ENCODE results near the gene QSOX2.

The QSOX2 gene

DNA sequence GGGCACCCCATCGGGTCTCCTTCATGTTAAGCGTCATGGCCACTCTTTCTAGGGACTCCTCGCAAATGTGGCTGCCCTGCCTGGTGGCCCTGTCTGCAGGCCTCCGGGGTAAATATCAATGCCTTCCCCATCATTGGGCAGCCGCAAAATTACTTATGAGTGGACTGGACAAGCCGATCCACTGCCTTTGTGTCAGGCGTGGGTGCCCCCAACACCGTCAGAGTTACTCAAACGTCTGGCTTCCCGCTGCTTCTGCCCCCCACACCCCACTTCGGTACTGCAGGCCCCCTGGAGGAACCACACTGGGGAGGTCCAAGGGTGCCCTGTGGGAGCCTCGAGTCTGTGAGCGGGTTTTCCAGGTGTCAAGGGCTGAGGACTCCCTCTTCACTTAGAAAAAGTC, 44.4 kb downstream of the QSOX2 start:
- DNase-seq = no peak
- H3K4me1 ChIP-seq (ENCODE audit: control extremely low read depth in 1 of 4, control insufficient read depth in 4 of 4, insufficient read depth in 4 of 4, low read length in 3 of 4) = peaks cover 0 to 5% (median 0%) of the 10 kb centered on the region in 4 experiments
- POLR2A ChIA-PET = no interaction called here

DNA sequence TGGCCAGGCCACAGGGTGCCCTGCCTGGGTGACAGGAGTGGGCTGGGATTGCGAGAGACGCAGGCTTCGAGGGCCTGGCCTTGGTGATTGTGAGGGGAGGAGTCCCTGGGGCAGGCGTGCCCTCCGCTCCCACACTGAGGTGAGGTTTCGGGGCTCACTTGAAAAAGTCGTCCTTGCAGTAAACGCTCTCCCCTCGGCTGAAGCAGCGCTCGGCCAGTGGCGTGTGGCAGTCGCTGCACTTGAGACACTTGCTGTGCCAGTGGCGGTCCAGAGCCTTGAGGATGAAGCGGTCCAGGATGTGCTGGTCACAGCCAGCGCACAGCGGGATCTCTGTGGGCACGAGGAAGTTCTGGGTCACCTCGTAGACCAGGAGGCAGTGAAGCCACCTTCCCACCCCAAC, 45.2 kb downstream of the QSOX2 start:
- POLR2A ChIA-PET = no interaction called here
- Histone ChIP-seq H3K36me3 (ENCODE audit: control insufficient read depth in 4 of 4, insufficient read depth in 4 of 4, low read length in 3 of 4) (no peaks in the 10 kb centered on the region), H3K4me1 (ENCODE audit: control extremely low read depth in 1 of 4, control insufficient read depth in 4 of 4, insufficient read depth in 4 of 4, low read length in 3 of 4) (peaks cover 0 to 5% (median 0%) of the 10 kb centered on the region in 4 experiments), H3K9me3 (ENCODE audit: control extremely low read depth in 1 of 5, control insufficient read depth in 4 of 5, insufficient read depth in 2 of 5, low read depth in 1 of 5, low read length in 4 of 5) (no peaks in the 10 kb centered on the region), H3K27me3 (replicated peaks in 2 of 5; ENCODE audit: control insufficient read depth in 4 of 5, insufficient read depth in 5 of 5, low read length in 4 of 5) (peaks cover 0 to 96% (median 43%) of the 10 kb centered on the region in 5 experiments), H3K4me3 (ENCODE audit: control insufficient read depth in 1 of 7, extremely low read depth in 1 of 7, insufficient read depth in 4 of 7, low read depth in 2 of 7, low read length in 6 of 7) (no peak overlapping the region), H3K27ac (ENCODE audit: insufficient read depth in 1 of 2, low read depth in 1 of 2, low read length in 2 of 2, poor library complexity in 1 of 2, severe bottlenecking in 2 of 2) (no peak overlapping the region)
- 41% methylated on average over 16 of the region's 19 CpGs for WGBS (ENCODE audit: insufficient coverage)
- no peak for DNase-seq
- CTCF ChIA-PET = no interaction called here

More for the DNA sequence above, 44.4 kb downstream of the QSOX2 start:
- H3K4me3 ChIP-seq (ENCODE audit: control insufficient read depth in 1 of 7, extremely low read depth in 1 of 7, insufficient read depth in 4 of 7, low read depth in 2 of 7, low read length in 6 of 7) = no peak overlapping the region
- CTCF ChIA-PET = no interaction called here
- H3K36me3 ChIP-seq (ENCODE audit: control insufficient read depth in 4 of 4, insufficient read depth in 4 of 4, low read length in 3 of 4) = peaks cover 0 to 4% (median 4%) of the 10 kb centered on the region in 4 experiments
- WGBS (ENCODE audit: insufficient coverage) = 48% methylated on average over 12 of the region's 13 CpGs
- no peak overlapping the region for H3K27ac ChIP-seq (ENCODE audit: insufficient read depth in 1 of 2, low read depth in 1 of 2, low read length in 2 of 2, poor library complexity in 1 of 2, severe bottlenecking in 2 of 2)
- no peaks in the 10 kb centered on the region for H3K9me3 ChIP-seq (ENCODE audit: control extremely low read depth in 1 of 5, control insufficient read depth in 4 of 5, insufficient read depth in 2 of 5, low read depth in 1 of 5, low read length in 4 of 5)
- peaks cover 0 to 94% (median 43%) of the 10 kb centered on the region in 5 experiments for H3K27me3 ChIP-seq (replicated peaks in 2 of 5; ENCODE audit: control insufficient read depth in 4 of 5, insufficient read depth in 5 of 5, low read length in 4 of 5)

GRCh38 chr9:136199391-136200288, 46.0 kb downstream of the QSOX2 start:
- no peaks in the 10 kb centered on the region for H3K9me3 ChIP-seq (ENCODE audit: control extremely low read depth in 1 of 5, control insufficient read depth in 4 of 5, insufficient read depth in 2 of 5, low read depth in 1 of 5, low read length in 4 of 5)
- WGBS (ENCODE audit: insufficient coverage) = 6% methylated on average over 66 of the region's 71 CpGs
- ChIA-PET POLR2A (no interaction called here), CTCF (no interaction called here)
- H3K27ac ChIP-seq (ENCODE audit: insufficient read depth in 1 of 2, low read depth in 1 of 2, low read length in 2 of 2, poor library complexity in 1 of 2, severe bottlenecking in 2 of 2) = no peak overlapping the region
- DNase-seq = no peak
- H3K4me3 ChIP-seq (ENCODE audit: control insufficient read depth in 1 of 7, extremely low read depth in 1 of 7, insufficient read depth in 4 of 7, low read depth in 2 of 7, low read length in 6 of 7) = no peak overlapping the region
- H3K4me1 ChIP-seq (ENCODE audit: control extremely low read depth in 1 of 4, control insufficient read depth in 4 of 4, insufficient read depth in 4 of 4, low read length in 3 of 4) = peaks cover 0 to 5% (median 0%) of the 10 kb centered on the region in 4 experiments
- peaks cover 0 to 97% (median 41%) of the 10 kb centered on the region in 5 experiments for H3K27me3 ChIP-seq (replicated peaks in 2 of 5; ENCODE audit: control insufficient read depth in 4 of 5, insufficient read depth in 5 of 5, low read length in 4 of 5)
- no peaks in the 10 kb centered on the region for H3K36me3 ChIP-seq (ENCODE audit: control insufficient read depth in 4 of 4, insufficient read depth in 4 of 4, low read length in 3 of 4)

GRCh38 chr9:136198605-136199083, 47.0 kb downstream of the QSOX2 start:
- Histone ChIP-seq H3K4me1 (ENCODE audit: control extremely low read depth in 1 of 4, control insufficient read depth in 4 of 4, insufficient read depth in 4 of 4, low read length in 3 of 4) (peaks cover 0 to 5% (median 0%) of the 10 kb centered on the region in 4 experiments), H3K27me3 (replicated peaks in 2 of 5; ENCODE audit: control insufficient read depth in 4 of 5, insufficient read depth in 5 of 5, low read length in 4 of 5) (peaks cover 0 to 97% (median 40%) of the 10 kb centered on the region in 5 experiments), H3K27ac (ENCODE audit: insufficient read depth in 1 of 2, low read depth in 1 of 2, low read length in 2 of 2, poor library complexity in 1 of 2, severe bottlenecking in 2 of 2) (no peak overlapping the region), H3K9me3 (ENCODE audit: control extremely low read depth in 1 of 5, control insufficient read depth in 4 of 5, insufficient read depth in 2 of 5, low read depth in 1 of 5, low read length in 4 of 5) (no peaks in the 10 kb centered on the region), H3K4me3 (ENCODE audit: control insufficient read depth in 1 of 7, extremely low read depth in 1 of 7, insufficient read depth in 4 of 7, low read depth in 2 of 7, low read length in 6 of 7) (no peak overlapping the region), H3K36me3 (ENCODE audit: control insufficient read depth in 4 of 4, insufficient read depth in 4 of 4, low read length in 3 of 4) (no peaks in the 10 kb centered on the region)
- ChIA-PET CTCF (interaction anchor here (0.6 kb wide), 1 partner anchor 18 kb away, joined by 3 read pairs; no protein-coding TSS in a partner anchor), POLR2A (no interaction called here)
- WGBS (ENCODE audit: insufficient coverage) = 3% methylated on average over 41 of the region's 62 CpGs
- DNase-seq = no peak

DNA sequence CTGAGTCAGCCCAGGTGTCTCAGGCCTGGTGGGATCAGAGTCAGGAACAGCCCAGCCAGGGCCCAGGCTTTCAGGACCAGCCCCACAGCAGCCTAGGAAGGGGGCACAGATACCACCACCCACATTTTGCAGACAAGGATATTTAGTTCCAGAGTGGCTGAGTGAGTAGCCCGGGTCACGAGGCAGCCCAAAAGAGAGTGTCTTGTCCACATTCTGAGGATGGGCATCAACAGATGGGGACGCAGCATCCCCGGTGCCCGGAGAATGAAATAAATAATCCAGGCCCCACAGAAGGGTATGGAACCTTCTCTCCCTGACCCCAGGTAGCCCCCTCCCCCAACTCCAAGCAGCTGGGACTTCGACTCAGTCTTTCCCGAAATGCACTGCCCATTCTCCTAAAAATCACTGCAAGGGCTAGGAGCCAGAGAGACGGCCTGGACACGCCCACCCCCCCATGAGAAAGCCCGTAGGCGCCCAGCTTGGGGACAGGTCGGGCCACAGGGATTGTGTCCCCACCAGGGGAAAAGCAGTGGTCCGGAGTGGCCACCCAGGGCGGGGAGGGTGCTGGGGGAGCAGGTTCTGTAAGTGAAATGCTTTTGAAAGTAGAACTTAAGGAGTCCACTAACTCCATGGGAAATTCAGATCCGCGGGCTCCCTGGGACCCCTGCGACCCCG, 47.5 kb downstream of the QSOX2 start:
- Histone ChIP-seq H3K4me1 (ENCODE audit: control extremely low read depth in 1 of 4, control insufficient read depth in 4 of 4, insufficient read depth in 4 of 4, low read length in 3 of 4) (peaks cover 0 to 7% (median 0%) of the 10 kb centered on the region in 4 experiments), H3K9me3 (ENCODE audit: control extremely low read depth in 1 of 5, control insufficient read depth in 4 of 5, insufficient read depth in 2 of 5, low read depth in 1 of 5, low read length in 4 of 5) (no peaks in the 10 kb centered on the region), H3K4me3 (ENCODE audit: control insufficient read depth in 1 of 7, extremely low read depth in 1 of 7, insufficient read depth in 4 of 7, low read depth in 2 of 7, low read length in 6 of 7) (no peak overlapping the region), H3K36me3 (ENCODE audit: control insufficient read depth in 4 of 4, insufficient read depth in 4 of 4, low read length in 3 of 4) (no peaks in the 10 kb centered on the region), H3K27ac (ENCODE audit: insufficient read depth in 1 of 2, low read depth in 1 of 2, low read length in 2 of 2, poor library complexity in 1 of 2, severe bottlenecking in 2 of 2) (no peak overlapping the region), H3K27me3 (replicated peaks in 2 of 5; ENCODE audit: control insufficient read depth in 4 of 5, insufficient read depth in 5 of 5, low read length in 4 of 5) (peaks cover 0 to 97% (median 41%) of the 10 kb centered on the region in 5 experiments)
- POLR2A ChIA-PET = no interaction called here
- WGBS (ENCODE audit: insufficient coverage) = 12% methylated on average over 18 of the region's 18 CpGs
- no peak for DNase-seq
- CTCF ChIA-PET = interaction anchor here (0.6 kb wide), 1 partner anchor 18 kb away, joined by 3 read pairs; no protein-coding TSS in a partner anchor

- Histone ChIP-seq H3K27me3 (replicated peaks in 2 of 5; ENCODE audit: control insufficient read depth in 4 of 5, insufficient read depth in 5 of 5, low read length in 4 of 5) (peaks cover 0 to 98% (median 40%) of the 10 kb centered on the region in 5 experiments), H3K36me3 (ENCODE audit: control insufficient read depth in 4 of 4, insufficient read depth in 4 of 4, low read length in 3 of 4) (no peaks in the 10 kb centered on the region), H3K4me3 (ENCODE audit: control insufficient read depth in 1 of 7, extremely low read depth in 1 of 7, insufficient read depth in 4 of 7, low read depth in 2 of 7, low read length in 6 of 7) (no peak overlapping the region), H3K4me1 (ENCODE audit: control extremely low read depth in 1 of 4, control insufficient read depth in 4 of 4, insufficient read depth in 4 of 4, low read length in 3 of 4) (peaks cover 0 to 8% (median 0%) of the 10 kb centered on the region in 4 experiments), H3K9me3 (ENCODE audit: control extremely low read depth in 1 of 5, control insufficient read depth in 4 of 5, insufficient read depth in 2 of 5, low read depth in 1 of 5, low read length in 4 of 5) (no peaks in the 10 kb centered on the region), H3K27ac (ENCODE audit: insufficient read depth in 1 of 2, low read depth in 1 of 2, low read length in 2 of 2, poor library complexity in 1 of 2, severe bottlenecking in 2 of 2) (no peak overlapping the region)
- POLR2A ChIA-PET = no interaction called here
- CTCF ChIA-PET = no interaction called here
- WGBS (ENCODE audit: insufficient coverage) = 8% methylated on average over 34 of the region's 35 CpGs
- no peak for DNase-seq
Measured at GRCh38 chr9:136197084-136197875, 48.3 kb downstream of the QSOX2 start.
